CD4-positive, alpha-beta T cell treated with Interleukin-21 for 1 hour (primary cell): ENCODE measurements around the gene PTPN20.

ENCODE experiments used
- DNase-seq: peaks from one replicate; pipeline ENCODE4 v3.0.0-alpha.2; 2020

Gene PTPN20

DNA sequence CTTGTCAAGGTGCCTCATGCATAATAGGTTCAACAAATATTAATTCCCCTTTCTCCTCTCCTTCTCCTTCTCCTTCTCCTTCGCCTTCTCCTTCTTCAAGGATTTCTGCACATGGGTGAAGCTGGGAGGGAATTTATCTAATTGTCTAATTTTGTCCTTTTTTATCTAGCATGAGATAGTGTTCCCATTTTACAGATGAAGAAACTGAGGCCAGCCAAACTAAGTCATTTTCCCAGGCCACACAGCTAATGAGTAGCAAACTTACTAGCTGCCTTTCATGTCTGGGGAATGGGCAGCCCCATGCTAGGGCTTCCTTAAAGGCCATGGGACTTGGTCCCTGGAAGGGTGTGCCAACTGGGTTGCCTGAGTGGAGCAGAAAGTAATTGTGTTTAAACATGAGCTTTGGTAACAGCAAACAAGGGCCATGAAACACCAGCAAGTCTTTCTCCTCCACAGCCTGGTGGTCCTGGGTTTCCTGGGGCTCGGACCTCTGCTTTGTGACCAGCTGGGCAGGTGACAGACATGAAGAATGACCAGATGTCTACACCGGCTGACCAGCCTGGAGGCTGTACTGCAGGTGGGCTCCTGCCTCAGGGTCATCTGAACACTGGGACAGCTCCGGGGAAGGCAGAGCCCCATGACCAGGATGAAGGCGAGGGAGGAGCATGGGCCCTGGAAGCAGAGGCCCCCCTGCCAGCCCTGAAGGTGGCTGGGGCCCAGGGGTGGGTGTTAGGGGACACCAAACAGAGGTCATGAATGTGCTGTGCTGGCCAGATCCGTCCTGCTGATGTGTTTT, 138.0 kb downstream of the PTPN20 start:
- no peak for DNase-seq

DNA sequence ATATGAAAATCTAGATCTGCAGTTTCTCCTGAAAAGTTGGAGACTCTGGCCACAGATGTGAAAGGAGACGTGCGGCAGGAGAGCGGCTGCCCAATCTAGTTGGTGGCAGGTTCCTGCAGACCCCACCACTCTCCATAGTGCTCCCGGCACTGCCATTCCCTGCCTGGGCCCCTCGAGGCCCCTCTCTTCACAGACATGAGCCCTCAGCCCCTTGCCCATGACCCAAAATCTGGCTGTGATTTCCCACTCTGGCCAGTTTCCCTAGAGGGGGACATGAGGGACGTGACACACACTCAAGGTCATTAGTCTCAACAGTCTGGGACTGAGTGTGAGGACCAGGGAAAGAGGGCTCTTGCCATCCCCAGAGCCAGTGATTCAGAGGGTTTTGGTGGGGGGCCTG, 138.7 kb downstream of the PTPN20 start:
- no peak for DNase-seq

DNA sequence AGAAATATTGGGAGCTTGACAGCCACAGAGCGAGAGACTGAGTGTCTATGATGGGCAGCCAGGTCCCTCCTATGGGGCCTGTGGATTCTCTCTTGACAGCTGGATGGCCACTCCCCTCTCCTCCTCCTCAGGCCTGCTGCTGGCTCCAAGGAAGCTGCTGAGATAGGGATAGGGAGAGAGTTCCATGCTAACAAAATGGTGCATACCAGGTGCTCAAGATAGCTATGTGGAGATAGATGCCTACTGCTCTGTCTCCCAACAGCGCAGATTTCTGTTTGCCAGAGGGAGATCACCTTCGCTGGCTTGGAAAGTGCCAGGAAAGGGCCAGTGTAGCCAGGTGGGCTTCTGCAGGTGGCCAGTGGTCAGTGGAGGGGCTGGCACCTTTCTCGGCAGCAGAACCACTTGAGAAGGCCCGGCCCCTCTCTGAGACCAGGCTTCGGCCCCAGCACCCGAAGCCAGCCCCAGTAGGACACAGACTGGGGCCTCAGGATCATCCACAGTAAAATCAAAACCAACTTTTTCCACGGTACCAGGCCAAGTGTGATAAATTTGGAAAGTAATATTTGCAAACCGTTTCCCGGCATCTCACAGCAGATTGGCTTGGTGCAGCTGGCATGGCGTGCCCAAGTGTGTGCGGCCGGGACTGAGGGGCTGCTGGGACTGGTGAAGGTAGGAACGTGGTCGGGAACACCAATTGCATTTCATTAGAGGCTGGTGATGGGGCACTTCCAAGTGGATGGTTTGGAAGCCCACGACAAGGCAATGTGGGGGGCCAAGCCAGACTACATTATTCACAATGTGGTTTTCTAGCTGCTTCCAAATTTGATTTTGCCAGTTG, 139.6 kb downstream of the PTPN20 start:
- DNase-seq, result no peak

DNA sequence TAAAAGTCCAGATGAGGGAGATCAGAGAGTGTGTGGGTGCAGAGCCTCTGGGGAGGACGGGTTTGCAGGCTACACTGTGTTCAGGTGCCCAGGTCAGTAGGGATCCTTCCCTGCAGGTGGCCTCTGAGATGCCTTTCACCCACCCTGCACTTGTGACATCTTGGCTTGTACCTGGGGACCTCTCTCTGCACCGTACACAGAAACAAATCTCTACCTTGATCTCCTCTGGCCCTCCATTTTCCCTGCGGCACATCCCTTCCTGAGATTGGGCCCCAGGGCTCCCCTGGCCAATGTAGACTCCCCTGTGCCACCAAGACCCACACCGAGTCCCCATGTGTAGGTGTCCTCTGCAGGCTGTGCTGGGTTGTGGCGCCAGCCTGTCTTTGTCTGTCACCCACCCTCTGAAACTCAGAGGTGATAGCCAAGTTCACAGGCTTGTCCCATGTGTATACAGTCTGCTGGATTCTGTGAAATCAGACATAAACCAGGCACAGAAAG, 140.6 kb downstream of the PTPN20 start:
- no peak for DNase-seq
